HG03039 (cell line): ENCODE measurements around the gene SPANXB1.
"Not testable (repeated sequence)": the region's sequence is repeated elsewhere in the genome, so short reads cannot be mapped to it uniquely, and the experiment has no call there.

ENCODE experiments used
- ATAC-seq: cut with Tn5 transposase; IDR thresholded peaks from one replicate; pipeline ENCODE4 v1.9.1; 2021; ENCODE audit warnings: mild to moderate bottlenecking, moderate library complexity; ENCODE audit not compliant: unreplicated experiment

The SPANXB1 gene, protein sequence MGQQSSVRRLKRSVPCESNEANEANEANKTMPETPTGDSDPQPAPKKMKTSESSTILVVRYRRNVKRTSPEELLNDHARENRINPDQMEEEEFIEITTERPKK

DNA sequence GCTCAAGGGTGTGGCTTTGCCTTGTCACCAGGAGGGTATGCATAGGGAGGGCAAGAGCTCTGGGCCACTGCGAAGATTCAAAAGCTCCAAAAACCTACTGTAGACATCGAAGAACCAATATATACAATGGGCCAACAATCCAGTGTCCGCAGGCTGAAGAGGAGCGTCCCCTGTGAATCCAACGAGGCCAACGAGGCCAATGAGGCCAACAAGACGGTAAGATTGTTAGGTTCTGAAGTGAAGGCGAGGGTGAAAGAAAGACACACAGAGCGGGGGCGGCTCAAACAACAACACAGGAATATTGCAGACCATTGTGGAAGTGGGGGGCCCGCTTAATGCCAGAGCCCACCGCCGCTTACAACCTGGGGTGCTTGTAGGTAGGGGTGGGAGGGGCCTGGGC, at the start of gene SPANXB1:
SPANXB1 (plus strand) TSS at position 27 of the 400 bp plus-strand sequence; CDS start at position 127, 100 bp downstream.
- ATAC-seq = not testable (repeated sequence)

DNA sequence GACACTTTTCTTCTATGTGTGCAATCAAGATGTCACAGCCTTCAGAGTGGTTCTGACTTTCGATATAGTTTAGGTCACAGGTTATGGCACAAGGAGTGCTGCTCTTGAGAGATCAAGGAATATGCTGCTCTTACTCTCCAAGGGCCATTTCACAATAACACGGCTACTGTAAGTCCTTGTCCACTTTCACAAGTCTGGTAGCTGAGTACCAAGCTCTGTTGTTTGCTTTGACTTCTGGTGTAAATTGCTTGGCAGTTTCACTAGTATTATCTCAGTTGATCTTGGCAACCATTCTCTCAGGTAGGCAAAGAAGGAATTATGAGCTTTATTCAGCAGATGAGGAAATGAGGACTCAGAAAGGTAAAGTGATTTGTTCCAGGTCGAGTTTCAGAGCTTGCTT, 35.4 kb upstream of the SPANXB1 start:
- ATAC-seq = no peak

GRCh38 chrX:140971099-140971795, 31.1 kb upstream of the SPANXB1 start:
- ATAC-seq = no peak

DNA sequence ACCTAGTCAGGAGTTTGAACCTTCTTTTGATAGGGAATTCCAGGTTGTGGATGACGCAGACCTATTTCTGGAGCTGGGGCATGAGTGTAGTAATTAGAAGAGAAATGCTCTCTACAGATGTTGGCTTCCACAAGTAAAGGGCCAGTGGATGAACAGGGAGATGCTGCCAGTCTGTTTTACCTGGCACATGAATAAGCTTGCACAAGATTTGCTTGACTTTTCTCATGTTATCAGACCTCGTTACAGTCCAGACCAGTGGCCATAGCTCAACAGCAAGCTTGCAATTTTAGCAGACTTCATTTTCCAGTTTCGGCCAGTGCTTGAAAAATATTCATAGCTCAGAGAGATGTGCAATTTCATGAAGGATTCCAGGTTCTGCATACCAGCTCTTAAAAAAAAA, 26.9 kb upstream of the SPANXB1 start:
- no peak for ATAC-seq

DNA sequence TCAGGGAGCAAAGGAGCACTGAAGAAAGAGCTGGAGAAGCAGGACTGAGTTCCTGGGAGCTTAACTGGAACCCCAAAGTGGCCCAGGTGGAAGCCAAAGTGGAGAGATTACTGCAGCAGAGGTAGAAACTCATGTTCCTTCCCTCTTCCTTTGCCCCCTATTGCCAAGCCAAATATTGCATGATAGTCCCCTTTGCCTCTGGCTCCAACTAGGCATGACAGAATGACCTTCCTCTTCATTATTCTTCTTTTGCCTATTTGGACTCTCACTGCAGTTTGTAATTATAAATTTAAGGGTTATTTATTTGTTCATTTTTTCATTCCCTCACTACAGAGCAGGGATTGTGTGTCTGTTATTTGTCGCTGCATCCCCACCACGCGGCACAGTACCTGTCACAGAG, 22.1 kb upstream of the SPANXB1 start:
- ATAC-seq = no peak

- no peak for ATAC-seq
Observed at GRCh38 chrX:140983730-140984129, 18.7 kb upstream of the SPANXB1 start.

GRCh38 chrX:141005243-141005642, 2.8 kb downstream of the SPANXB1 start:
- not testable (repeated sequence) for ATAC-seq

DNA sequence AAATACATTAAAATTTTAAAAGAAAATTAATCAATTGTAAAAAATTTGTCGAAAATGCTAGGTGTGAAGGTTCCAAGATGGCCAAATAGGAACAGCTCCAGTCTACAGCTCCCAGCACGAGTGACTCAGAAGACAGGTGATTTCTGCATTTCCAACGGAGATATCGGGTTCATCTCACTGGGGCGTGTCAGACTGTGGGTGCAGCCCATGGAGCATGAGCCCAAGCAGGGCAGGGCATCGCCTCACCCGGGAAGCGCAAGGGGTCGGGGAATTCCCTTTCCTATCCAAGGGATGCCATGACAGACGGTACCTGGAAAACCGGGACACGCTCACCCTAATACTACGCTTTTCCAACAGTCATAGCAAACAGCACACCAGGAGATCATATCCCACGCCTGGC, 41.9 kb downstream of the SPANXB1 start:
- not testable (repeated sequence) for ATAC-seq

- not testable (repeated sequence) for ATAC-seq
Observed at GRCh38 chrX:141049878-141050277, 47.5 kb downstream of the SPANXB1 start.

DNA sequence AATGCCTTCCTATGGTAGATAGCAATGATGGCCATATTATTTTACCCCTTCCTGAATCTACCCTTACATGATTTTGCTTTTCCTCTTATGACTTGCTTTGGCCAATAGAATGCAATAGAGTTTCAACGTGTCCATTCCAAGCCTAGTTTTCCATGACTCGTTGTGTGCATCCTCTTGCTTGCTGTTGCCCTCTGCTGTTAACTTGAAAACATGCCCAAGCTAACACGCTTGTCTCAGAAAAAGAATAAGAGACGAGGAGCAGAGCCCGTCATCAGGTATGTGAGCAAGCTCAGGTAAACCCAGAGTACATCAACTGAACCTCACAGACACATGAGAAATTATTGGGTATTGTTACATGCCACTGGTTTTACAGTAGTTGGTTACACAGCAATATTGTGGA, 49.7 kb downstream of the SPANXB1 start:
- ATAC-seq = not testable (repeated sequence)
